Fibroblast of skin of back (primary cell): ENCODE data around the gene AQP10.
"Not testable (repeated sequence)": the region's sequence is repeated elsewhere in the genome, so short reads cannot be mapped to it uniquely, and the experiment has no call there.

ENCODE experiments used
- DNase-seq: peaks from one replicate; pipeline ENCODE4 v3.0.0-alpha.2; 2013

AQP10 gene

DNA sequence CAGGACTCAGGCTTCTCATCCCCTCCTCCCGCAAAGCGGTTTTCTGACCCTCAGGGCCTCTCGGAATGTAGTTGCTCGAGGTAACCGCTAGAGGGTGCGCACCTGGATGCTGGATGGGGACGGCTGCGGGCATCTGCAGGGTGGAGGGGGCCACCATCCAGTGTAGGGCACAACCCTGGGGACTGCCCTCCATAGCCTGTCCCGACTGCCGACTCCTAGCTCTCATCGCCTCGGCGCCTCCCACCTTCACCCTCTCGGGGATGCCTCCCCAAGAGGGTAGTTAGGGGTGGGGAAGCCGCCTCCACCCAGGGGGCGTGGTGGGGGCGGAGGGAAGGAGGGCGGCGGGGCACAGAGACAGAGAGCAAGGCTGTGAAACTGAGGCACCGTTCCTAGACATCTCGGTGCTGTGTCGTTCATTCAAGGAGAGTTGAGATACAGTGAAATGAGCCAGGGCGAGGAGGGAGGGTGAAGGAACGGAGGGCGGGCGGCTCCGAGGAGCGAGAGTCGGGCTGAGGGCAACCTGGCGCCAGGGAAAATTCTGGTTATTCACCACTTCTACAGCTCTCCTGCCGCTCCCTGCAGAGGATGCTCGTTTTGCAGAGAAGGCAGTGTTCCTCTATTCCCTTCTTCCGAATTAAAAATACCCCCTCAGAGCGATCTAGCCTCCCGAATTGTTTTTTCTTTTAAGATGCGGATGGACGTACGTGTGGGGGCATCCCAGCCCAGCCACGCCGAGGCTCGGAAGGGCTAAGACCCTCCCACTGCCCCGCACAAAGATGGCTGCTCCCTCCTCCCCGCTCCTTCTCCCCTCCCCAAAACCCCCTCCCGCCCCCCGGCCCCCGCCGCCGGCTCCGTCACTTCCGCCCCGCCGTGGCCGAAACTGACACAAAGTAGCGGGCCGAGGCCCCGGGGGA lies 4.0 kb downstream of the AQP10 start, which contains the start of gene ATP8B2:
Gene ATP8B2 (plus strand): TSS at position 857 of the 914 bp plus-strand sequence. CDS start 2,617 bp downstream, outside the sequence.
- DNase-seq = peak; percentile 77

DNA sequence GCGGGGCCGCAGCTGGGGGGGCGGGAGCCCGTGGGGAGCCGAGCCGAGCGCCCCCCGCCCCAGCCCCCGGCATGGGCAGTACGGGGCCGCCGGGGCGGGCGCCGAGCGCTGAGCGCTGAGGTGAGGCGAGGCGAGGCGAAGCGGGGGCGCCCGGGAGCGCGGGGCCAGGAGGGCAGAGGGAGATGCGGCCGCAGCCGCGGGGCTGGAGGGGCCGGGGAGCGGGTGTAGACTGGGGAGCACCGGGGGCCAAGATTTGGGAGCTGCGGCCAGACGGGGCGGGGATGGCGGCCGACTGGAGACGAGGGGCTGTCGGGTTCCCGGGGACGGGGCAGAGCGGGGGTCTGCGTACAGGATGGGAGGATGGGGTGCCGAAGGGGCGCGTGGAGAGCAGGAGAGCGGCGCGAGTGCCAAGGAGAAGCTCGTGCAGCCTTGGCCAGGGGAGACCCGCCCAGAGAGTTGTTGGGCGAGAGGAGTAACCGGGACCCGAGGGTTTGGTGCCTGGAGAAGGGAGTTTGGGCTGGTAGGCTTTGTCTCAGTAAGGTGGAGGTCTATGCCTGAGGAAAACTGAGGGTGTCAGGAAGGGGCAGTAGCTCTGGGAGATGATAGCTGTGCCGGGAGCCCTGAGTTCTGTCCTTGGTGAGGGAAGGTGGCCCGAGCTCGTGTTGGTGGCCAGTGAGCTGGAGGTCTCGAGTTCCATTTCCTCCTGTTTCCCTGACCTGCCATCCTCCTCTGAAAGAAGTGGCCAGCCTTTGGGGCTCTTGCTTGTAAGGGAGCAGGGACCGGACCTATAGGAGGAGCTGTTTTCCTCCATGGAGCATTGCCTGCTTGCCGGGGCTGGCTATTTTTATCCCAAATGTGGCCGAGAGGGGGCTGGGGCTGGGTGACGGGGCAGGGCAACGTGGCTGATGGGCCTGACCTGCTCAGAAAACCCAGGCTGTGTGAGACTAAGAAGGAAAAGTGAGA lies 5.0 kb downstream of the AQP10 start:
- peak; percentile 92 for DNase-seq

GRCh38 chr1:154326546-154327465 lies 5.9 kb downstream of the AQP10 start:
- peak; percentile 90 for DNase-seq

DNA sequence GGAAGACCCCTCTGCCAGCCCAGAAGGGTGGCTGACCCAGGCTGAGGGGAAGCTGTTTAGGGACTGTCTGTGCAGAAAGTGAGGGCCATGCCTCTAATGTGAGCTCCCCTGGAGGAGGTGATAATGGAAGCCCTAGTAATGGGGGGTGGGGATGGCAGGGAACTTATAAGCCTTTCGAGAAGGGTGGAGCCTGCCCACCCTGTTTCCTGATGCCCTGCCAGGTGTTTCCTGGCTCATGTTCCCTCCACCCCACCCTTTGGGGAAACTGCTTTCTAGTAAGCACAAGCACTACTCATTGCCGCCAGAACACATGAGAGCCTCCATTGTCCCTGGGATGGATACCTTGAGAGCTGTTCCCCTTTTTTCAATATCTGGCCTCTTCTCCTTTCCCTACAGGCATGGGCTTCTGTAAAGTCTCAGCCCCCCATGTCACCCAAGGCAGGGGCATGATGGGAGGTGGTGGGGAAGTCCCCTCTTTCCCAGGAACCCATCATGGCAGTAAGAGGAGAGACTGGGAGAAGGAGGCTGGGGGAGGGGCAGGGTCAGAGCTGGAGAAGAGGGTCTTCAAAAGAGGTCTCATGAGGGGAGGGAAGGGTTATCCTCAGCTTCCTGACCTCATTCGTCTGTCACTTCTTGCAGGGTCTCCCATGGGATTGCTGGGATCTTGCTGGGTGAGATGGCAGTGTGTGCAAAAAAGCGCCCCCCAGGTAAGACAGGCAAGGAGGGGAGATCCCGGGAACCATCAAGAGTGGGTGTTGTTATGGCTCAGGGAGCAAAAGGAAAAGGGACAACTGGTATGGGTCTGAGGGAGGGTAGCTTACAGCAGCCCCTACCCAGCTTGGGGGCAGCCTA lies 6.8 kb downstream of the AQP10 start:
- no peak for DNase-seq

GRCh38 chr1:154328318-154329151 lies 7.6 kb downstream of the AQP10 start:
- DNase-seq = peak; percentile 72

DNA sequence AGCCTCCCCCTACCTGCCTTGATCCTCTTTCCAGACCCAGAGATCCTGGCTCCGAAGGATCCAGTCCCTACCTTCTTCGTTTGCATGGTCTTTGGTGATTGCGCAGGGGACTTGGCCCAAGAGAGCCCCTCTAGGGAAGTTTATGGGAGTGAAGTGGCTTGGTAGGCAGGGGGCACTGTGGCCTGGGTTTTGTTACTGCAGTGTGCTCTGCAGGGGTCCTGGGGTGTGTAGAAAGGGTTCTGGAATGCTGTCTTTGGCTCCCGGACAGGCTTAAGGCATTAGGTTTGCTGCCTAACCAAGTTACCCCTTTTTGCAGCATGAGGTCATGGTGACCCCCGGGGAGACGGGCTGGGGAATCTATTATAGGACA lies 8.2 kb downstream of the AQP10 start:
- DNase-seq = peak; percentile 91

GRCh38 chr1:154329551-154330131 lies 8.7 kb downstream of the AQP10 start:
- peak; percentile 40 for DNase-seq

DNA sequence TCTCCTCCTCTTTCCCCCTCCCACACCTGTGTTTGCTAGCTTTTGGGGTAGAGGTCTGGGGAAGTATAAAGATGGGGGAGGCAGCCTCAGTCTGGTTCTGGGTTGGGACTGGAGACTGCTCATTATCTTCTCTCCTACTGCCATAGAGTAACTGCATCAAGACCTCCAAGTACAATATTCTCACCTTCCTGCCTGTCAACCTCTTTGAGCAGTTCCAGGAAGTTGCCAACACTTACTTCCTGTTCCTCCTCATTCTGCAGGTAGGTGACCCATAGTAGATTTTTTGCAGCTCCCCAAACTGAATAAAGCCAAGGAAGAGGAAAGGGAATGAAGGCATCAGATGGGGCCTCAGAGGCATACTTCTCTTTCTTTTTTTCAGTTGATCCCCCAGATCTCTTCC lies 9.8 kb downstream of the AQP10 start:
- DNase-seq = no peak

GRCh38 chr1:154334079-154335024 lies 13.5 kb downstream of the AQP10 start:
- peak; percentile 35 for DNase-seq

DNA sequence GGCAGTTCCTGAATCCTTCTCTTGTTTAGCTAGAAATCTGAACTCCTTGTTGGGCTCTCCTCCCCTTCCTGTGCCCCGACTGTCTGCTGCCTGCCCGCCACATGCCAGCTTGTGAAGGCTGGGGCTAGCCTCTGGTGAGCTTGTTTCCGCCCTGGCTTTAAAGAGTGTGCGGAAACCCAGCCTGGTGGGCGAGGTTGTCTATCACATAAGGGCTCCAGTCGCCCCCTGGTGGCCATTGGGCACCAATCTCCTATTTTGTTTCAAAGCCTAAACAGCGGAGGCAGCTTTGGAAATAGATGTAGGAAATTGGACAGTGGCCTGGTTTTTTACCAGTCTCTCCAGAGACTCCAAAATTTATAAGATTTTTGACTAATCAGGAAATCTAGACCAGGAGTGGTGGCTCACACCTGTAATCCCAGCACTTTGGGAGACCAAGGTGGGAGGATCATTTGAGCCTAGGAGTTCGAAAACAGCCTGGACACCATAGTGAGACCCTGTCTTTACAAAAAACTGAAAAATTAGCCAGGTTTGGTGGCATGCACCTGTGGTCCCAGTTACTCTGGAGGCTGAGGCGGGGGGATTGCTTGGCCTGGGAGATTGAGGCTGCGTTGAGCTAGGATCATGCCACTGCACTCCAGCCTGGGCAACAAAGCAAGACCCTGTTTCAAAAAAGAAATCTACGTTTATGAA lies 14.3 kb downstream of the AQP10 start:
- peak; percentile 87 for DNase-seq

GRCh38 chr1:154337253-154337894 lies 16.5 kb downstream of the AQP10 start:
- no peak for DNase-seq

GRCh38 chr1:154338875-154339274 lies 18.0 kb downstream of the AQP10 start:
- no peak for DNase-seq

DNA sequence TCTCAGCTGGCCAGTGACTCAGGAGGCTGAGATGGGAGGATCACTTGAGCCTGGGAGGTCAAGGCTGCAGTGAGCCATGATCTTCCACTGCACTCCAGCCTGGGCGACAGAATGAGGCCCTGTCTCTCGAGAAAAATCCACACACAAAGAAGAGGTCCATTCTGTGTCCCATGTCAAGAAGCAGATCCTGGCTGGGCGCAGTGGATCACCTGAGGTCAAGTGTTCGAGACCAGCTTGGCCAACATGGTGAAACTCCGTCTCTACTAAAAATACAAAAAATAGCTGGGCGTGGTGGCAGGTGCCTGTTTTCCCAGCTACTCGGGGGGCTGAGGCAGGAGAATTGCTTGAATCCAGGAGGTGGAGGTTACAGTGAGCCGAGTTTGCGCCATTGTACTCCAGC lies 20.5 kb downstream of the AQP10 start:
- not testable (repeated sequence) for DNase-seq

DNA sequence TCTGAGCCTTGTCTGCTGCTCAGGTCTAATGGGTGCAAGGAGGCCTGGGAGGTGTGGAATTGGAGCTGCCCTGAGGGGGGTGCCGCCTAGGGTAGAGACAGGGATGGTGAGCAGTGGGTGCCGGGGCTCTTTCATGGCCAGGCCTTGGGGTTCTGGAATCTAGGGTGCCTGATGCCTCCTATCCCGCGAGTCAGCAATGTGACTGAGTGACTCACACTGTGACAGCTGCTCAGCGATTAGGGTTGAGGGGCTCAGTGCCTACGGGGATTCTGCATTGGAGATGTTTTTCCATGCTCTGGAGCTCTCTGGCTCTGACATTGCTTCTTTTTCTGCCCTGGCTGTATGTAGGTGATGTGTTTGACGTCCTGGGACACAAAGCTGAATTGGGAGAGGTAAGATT lies 21.2 kb downstream of the AQP10 start:
- no peak for DNase-seq

GRCh38 chr1:154342836-154343472 lies 22.1 kb downstream of the AQP10 start:
- DNase-seq = no peak

DNA sequence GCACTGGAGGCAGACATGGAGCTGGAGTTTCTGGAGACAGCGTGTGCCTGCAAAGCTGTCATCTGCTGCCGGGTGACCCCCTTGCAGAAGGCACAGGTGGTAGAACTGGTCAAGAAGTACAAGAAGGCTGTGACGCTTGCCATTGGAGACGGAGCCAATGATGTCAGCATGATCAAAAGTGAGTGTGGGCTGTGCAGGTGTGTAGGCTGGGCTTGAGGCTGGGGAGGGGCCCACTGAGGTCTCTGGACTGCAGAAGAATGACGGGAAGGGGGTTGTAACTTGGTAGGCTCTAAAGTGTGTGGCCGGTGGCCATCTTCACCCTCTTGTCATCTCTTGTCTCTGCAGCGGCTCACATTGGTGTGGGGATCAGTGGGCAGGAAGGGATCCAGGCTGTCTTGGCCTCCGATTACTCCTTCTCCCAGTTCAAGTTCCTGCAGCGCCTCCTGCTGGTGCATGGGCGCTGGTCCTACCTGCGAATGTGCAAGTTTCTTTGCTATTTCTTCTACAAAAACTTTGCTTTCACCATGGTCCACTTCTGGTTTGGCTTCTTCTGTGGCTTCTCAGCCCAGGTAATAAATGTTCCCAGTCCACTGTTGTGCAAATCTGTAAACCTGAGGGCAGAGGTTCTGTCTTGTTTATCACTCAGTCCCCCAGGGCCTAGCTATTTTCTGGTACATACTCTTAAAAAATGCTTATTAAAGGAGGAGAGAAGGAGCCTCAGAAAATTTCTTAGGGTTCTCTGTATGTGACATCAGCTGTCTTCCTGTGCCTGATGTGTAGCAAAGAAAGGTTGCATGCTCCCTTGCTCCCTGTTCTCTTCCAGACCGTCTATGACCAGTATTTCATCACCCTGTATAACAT lies 24.3 kb downstream of the AQP10 start:
- DNase-seq = peak; percentile 53
